NCI-H1092 (cell line): Measurements from ENCODE around the gene ABCA6.

Source experiments
- DNase-seq: peaks from one replicate; lab custom pipeline; 2025; lab: John Stamatoyannopoulos, UW

ABCA6 gene

DNA sequence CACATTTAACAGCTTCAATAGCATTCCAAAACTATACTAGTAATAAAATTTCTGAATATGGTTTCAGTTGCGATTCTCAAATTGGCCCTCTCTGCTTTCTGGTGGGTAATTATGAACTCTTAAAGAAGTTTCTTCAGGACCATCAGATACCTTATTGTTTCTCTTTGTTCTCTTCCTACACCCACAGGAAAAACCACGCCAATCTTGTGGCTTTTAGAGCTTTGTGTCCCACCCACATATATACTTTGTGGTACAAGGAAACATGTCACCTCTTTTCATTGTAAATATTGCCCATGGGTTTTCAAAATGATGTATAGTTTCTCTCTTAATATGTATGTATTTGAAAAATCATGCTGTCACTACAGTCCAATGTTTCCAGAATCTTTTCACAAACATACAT lies 93.1 kb downstream of the ABCA6 start:
- DNase-seq = no peak

DNA sequence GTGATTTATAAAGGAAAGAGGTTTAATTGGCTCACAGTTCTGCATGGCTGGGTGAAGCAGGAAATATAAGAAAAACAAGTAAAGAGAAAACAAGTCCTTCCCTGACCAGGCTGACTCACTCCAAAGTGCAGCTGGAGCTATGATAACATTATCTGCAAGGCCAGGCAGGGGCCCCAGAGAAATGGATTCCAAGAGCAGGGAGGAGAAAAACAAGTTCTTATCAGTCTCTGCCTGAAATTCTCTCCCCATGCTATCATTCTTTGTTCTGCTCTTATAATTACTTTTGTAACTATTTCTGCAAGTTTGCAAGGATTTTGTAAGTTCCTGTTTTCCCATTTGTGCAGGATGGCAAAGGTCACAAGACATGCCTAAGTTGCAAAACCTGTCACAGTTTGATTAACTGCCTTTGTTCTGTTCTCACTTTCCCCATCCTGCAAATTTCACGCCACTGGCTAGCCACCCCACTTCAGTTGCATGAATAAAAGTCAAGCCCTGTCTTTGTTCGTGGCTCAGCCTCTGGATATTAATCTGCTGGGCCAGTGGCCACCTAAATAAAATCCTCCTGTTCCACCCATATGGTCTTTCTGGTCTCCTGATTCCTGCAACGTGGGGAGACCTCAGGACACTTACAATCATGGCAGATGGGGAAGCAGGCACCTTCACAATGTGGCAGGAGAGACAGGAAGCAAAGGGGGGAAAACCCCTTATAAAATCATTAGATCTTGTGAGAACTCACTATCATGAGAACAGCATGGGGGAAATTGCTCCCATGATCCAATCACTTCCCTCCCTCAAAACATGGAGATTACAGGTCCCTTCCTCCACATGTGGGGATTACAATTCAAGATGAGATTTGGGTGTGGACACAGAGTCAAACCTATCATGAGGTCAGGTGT lies 94.1 kb downstream of the ABCA6 start:
- DNase-seq = no peak

- DNase-seq = no peak
Observed at GRCh38 chr17:69046121-69046807, 95.4 kb downstream of the ABCA6 start.

DNA sequence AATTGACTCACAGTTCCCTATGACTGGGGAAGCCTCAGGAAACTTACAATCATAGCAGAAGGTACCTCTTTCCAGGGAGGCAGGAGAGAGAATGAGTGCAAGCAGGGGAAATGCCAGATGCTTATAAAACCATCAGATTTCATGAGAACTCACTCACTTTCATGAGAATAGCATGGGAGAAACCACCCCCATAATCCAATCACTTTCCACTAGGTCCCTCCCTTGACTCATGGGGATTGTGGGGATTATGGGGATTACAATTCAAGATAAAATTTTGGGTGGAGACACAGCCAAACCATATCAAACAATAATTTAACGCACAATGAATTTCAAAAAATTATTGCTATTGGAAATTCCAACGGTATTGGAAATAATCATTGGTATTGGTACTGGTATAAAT lies 96.0 kb downstream of the ABCA6 start:
- no peak for DNase-seq

GRCh38 chr17:69044371-69044770 lies 97.3 kb downstream of the ABCA6 start:
- no peak for DNase-seq

DNA sequence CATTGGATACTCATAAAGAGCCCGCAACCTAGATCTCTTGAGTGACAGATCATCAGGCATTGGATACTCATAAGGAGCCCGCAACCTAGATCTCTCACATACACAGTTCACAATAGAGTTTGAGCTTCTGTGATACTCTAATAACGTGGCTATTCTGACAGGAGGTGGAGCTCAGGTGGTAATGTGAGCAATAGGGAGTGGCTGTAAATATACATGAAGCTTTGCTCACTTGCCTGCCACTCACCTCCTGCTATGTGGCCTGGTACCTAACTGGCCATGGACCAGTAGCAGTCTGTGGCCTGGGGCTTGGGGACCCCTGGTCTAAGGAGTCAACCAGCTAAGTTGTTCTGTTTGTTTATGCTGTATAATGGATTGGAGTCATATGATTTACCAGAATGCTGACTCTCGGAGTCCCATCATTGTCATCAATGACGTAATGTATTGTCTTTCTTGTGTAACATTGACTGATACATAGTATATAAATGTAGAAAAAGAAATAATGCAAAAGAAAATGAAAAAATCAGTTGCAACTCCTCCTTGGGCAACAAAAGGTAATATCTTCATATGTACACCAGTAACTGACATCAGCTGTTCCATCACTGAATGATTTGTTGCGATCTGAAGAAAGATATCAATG lies 98.5 kb downstream of the ABCA6 start:
- DNase-seq = no peak

DNA sequence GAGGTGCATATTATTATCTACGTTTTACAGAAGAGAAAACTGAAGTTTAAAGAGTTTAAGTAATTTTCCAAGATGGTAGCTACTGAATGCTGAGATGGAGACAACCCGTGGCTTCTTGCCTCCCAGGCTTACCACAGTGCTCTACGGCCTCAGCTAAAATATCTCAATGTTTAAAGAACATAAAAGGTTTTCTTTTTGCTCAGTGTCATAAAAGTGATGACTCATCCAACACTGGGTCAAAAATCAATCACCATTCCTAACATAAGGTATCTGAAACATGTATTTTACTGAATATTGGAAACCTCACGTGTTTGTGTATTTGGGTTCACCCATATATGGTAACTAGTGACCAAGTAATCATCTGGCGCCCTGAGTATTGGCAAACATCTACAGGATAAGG lies 99.4 kb downstream of the ABCA6 start:
- no peak for DNase-seq

- no peak for DNase-seq
Observed at GRCh38 chr17:69031839-69032238, 109.9 kb downstream of the ABCA6 start.

DNA sequence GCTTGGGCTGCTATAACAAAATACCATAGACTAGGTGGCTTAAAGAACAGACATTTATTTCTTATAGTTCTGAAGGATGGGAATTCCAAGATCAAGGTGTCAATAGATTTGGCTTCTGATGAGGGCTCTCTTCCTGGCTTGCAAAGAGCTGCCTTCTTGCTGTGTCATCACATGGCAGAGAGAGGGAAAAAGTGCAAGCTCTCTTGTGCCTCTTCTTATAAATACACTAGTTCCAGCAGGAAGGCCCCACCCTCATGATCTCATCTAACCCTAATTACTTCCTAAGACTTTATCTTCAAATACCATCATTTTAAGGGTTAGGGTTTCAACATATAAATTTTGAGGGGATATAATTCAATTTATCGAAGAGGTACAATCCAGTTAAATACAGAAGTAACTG lies 111.5 kb downstream of the ABCA6 start:
- DNase-seq = no peak
